DND-41 (cell line): ENCODE measurements around the gene TMEM8B.

Experiments
- ATAC-seq: fragments of 200-7000 bp; cut with Tn5 transposase; 3 replicates; pipeline ENCODE4 v1.9.1; 2021; ENCODE audit warnings: low read depth; ENCODE audit not compliant: insufficient read depth
- DNase-seq: peaks from one replicate; pipeline ENCODE4 v3.0.0-alpha.2; 2020
- H2AFZ ChIP-seq: 2 replicates; pipeline ENCODE4 v1.6.0; 2012; ENCODE audit warnings: low read depth, low read length
- H3K27ac ChIP-seq: 2 replicates; pipeline ENCODE4 v1.5.1; 2012; ENCODE audit warnings: low read length, inconsistent platforms
- H3K27me3 ChIP-seq: fragments of 200-600 bp; sonication (generic); 2 replicates; pipeline ENCODE4 v1.6.0; 2012; ENCODE audit warnings: low read length, mild to moderate bottlenecking, inconsistent platforms; ENCODE audit not compliant: insufficient read depth, poor library complexity
- H3K36me3 ChIP-seq: 2 replicates; pipeline ENCODE4 v1.5.1; 2012; ENCODE audit warnings: low read length, inconsistent platforms; ENCODE audit not compliant: insufficient read depth
- H3K4me1 ChIP-seq: 2 replicates; pipeline ENCODE4 v1.5.1; 2012; ENCODE audit warnings: mild to moderate bottlenecking, low read length; ENCODE audit not compliant: insufficient read depth
- H3K4me2 ChIP-seq: 2 replicates; pipeline ENCODE4 v1.6.0; 2012; ENCODE audit warnings: mild to moderate bottlenecking, moderate library complexity, low read length, inconsistent platforms; ENCODE audit not compliant: insufficient read depth
- H3K4me3 ChIP-seq, 2 experiments: fragments of 200-600 bp in 1 of 2; shearing (Covaris generic) in 1 of 2; 2 replicates each; pipeline ENCODE4 v1.5.1; 2012 to 2016; ENCODE audit warnings: inconsistent platforms in 2 of 2, low read length in 2 of 2, mild to moderate bottlenecking in 2 of 2, low read depth in 1 of 2, moderate library complexity in 1 of 2
- H3K79me2 ChIP-seq: 2 replicates; pipeline ENCODE4 v1.6.0; 2012; ENCODE audit warnings: low read length, inconsistent platforms; ENCODE audit not compliant: insufficient read depth
- H3K9ac ChIP-seq: 2 replicates; pipeline ENCODE4 v1.6.0; 2012; ENCODE audit warnings: low read depth, mild to moderate bottlenecking, inconsistent platforms, low read length, moderate library complexity
- H3K9me3 ChIP-seq: 2 replicates; pipeline ENCODE4 v1.5.1; 2012; ENCODE audit warnings: low read length, moderate library complexity, mild to moderate bottlenecking, inconsistent platforms; ENCODE audit not compliant: insufficient read depth, severe bottlenecking
- H4K20me1 ChIP-seq: 2 replicates; pipeline ENCODE4 v1.6.0; 2012; ENCODE audit warnings: low read length; ENCODE audit not compliant: insufficient read depth
- EZH2 ChIP-seq: IDR thresholded peaks from 3 replicates; pipeline ENCODE4 v1.6.1; 2012; ENCODE audit warnings: borderline replicate concordance, low read depth, mild to moderate bottlenecking, moderate library complexity, low read length, inconsistent platforms; ENCODE audit not compliant: severe bottlenecking
- TF ChIP-seq, protein P1 (sequence below): IDR thresholded peaks from 2 replicates; pipeline ENCODE4 v1.5.1; 2012; ENCODE audit warnings: borderline replicate concordance, low read length, moderate library complexity, mild to moderate bottlenecking; ENCODE audit not compliant: poor library complexity, severe bottlenecking; ENCODE audit errors: extremely low read depth

The TMEM8B gene

DNA sequence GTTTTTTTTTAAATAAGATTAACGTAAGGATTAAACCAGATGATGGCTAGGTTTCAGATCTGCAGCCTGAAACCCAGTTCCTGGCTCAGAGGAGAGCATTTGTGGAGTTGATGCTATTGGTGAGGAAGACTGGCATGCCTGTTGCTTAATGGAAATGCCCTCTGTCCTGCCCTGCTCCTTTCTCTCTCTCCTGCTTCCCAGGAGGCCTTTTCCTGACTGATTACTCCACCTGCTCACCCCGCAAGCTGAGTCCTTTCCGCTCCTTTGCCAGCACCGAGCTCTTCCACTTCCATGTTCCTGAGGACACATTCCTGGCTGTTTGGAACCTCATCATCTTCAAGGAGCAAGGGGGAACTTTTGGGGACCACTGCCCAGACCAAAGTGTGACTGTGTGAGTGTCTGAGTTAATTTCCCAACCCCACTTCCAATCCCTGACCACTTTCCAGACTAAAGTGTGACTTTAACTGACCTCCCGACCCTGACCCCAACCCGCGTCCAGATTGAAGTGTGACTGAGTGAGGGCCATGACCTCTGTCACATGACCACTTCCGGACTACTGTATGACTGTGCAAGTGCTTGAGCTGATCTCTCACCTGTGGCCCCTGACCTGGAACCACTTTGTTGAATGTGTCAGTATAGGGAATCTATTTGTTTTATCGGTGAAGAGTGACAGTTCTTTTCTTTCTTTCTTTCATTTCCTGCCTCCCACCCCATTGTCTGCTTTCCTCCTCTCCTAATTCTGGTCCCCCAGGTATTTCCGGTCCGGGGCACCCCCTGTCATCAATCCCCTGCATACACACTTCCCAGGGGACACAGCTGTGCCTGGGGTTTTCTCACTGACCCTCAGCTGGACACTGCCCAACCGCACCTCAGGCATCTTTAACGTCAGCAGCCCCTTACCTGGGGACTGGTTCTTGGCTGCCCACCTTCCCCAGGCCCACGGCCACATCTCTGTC lies 5.5 kb downstream of the TMEM8B start:
- H2AFZ ChIP-seq = no peak overlapping the region
- no peak for ATAC-seq
- H3K79me2 ChIP-seq = no peaks in the 10 kb centered on the region; the same call in 1 of the 2 replicates
- H3K4me1 ChIP-seq = peaks cover 19% of the 10 kb centered on the region
- no peaks in the 10 kb centered on the region for H3K36me3 ChIP-seq
- H3K4me3 ChIP-seq = no peak overlapping the region
- no peak overlapping the region for H3K4me2 ChIP-seq
- H3K27ac ChIP-seq = no peak overlapping the region
- no peak for DNase-seq
- TF ChIP-seq EZH2 = no peak
- TF ChIP-seq, protein P1, sequence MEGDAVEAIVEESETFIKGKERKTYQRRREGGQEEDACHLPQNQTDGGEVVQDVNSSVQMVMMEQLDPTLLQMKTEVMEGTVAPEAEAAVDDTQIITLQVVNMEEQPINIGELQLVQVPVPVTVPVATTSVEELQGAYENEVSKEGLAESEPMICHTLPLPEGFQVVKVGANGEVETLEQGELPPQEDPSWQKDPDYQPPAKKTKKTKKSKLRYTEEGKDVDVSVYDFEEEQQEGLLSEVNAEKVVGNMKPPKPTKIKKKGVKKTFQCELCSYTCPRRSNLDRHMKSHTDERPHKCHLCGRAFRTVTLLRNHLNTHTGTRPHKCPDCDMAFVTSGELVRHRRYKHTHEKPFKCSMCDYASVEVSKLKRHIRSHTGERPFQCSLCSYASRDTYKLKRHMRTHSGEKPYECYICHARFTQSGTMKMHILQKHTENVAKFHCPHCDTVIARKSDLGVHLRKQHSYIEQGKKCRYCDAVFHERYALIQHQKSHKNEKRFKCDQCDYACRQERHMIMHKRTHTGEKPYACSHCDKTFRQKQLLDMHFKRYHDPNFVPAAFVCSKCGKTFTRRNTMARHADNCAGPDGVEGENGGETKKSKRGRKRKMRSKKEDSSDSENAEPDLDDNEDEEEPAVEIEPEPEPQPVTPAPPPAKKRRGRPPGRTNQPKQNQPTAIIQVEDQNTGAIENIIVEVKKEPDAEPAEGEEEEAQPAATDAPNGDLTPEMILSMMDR = no peak
- H3K9me3 ChIP-seq = no peaks in the 10 kb centered on the region
- no peaks in the 10 kb centered on the region for H4K20me1 ChIP-seq
- H3K9ac ChIP-seq = no peak overlapping the region
- H3K27me3 ChIP-seq = no peaks in the 10 kb centered on the region

DNA sequence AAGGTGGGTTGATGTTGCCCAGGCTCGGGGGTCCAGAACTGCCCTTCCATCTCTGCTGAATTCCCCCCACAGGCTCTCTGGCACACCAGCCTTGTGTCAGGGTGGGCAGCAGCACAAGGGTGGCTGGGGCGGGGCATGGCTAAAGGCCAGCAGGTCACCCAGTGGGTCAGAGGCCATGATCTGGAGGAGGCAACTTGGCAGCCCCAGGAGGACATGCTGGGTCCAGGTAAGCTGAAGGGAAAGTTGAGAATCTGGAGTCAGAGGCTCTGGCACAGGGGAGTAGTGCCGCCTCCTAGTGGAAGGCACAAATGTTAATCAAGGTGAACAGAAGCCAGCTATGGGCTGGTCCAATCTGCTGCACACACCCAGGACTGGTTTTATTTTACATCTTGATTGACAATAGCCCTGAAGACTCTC lies 6.2 kb downstream of the TMEM8B start:
- Histone ChIP-seq H3K4me1 (peaks cover 12% of the 10 kb centered on the region), H3K27ac (no peak overlapping the region), H4K20me1 (no peaks in the 10 kb centered on the region), H3K9me3 (no peaks in the 10 kb centered on the region), H3K4me2 (no peak overlapping the region), H3K27me3 (no peaks in the 10 kb centered on the region), H3K9ac (no peak overlapping the region), H3K36me3 (no peaks in the 10 kb centered on the region), H3K4me3 (no peak overlapping the region), H3K79me2 (no peaks in the 10 kb centered on the region), H2AFZ (no peak overlapping the region)
- DNase-seq (peak; percentile 16), ATAC-seq (peak; percentile 62; the same call in 2 of the 3 replicates)
- TF ChIP-seq, protein P1 = peak; percentile 37
- TF ChIP-seq EZH2 = no peak

DNA sequence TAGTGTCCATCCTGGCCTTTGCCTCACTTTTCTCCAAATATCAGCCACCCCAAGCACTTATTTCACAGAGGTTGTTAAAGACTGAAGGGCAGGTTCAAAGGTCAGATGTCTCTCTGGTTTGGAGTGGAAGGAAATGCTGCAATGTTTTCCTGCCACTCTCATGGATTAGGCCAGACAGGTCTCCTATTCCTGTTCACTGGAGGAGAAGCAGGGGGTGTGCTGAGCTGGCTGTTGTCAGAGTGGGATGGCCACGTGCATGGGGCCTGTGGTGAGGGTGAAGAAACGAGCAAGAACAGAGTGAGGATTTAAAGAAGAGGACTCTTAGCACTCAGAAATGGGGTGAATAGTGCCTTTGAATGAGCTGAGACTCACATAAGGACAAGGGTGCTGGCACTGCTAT lies 6.7 kb downstream of the TMEM8B start:
- Histone ChIP-seq H3K4me2 (no peak overlapping the region), H2AFZ (no peak overlapping the region), H3K4me1 (peaks cover 7% of the 10 kb centered on the region), H3K79me2 (no peaks in the 10 kb centered on the region), H3K9ac (no peak overlapping the region), H3K9me3 (no peaks in the 10 kb centered on the region), H3K27ac (no peak overlapping the region), H4K20me1 (no peaks in the 10 kb centered on the region), H3K36me3 (no peaks in the 10 kb centered on the region), H3K27me3 (no peaks in the 10 kb centered on the region), H3K4me3 (no peak overlapping the region)
- ATAC-seq (no peak), DNase-seq (no peak)
- TF ChIP-seq, protein P1 = no peak
- TF ChIP-seq EZH2 = no peak
